ENCODE results near the gene PPP2R1B.

GRCh38 chr11:111718436-111718835 is 47.8 kb downstream of the PPP2R1B start:
- TF ChIP-seq POLR2AphosphoS5 (IDR thresholded peaks at IDR 0.05; ENCODE audit: insufficient read depth in 1 of 2, low read depth in 1 of 2) = peak in 1 of 2 donors; percentile 50
- TF ChIP-seq POLR2A (IDR thresholded peaks at IDR 0.05) = no peak
- no peak for TF ChIP-seq CTCF (IDR thresholded peaks at IDR 0.05)
